Right ventricle myocardium superior (tissue), 1 donor: ENCODE measurements around the gene CNTROB. TPM values are rescaled to one million over a fixed set of nuclear protein-coding genes. Genes with fewer than 3 reads are reported as not detected.

Source experiments
- ATAC-seq: fragments of 200-7000 bp; cut with Tn5 transposase; one replicate; pipeline ENCODE4 v1.9.1; 2020; ENCODE audit warnings: mild to moderate bottlenecking; ENCODE audit not compliant: poor library complexity
- DNase-seq: peaks from one replicate; pipeline ENCODE4 v3.0.0-alpha.2; 2020
- intact Hi-C: fragments of 100-400 bp; cut with DNase I; formaldehyde crosslinking; loops from one replicate; pipeline ENCODE4 v1.11.2; 2022
- long read RNA-seq: library from polyadenylated mRNA; unstranded; transcript quantifications from one replicate; pipeline ENCODE4 v2.0.0, GENCODE V29; 2021
- total RNA-seq: library from RNA; stranded (reverse); fragmentation: NEBNext Ultra II Directional; extraction: Animal tissue kit (Norgen Biotek cat#: 25700); gene quantifications from one replicate; pipeline ENCODE4 v1.2.1, GENCODE V29; 2021
- donor health status: DM: no; HTN: yes; CAD: no; lungs with severe emphysema.

CNTROB gene
- total RNA-seq = 8.8 TPM
- long read RNA-seq, transcript CNTROB-202 (19 exons, 3,705 nt) = major isoform, 7 of 26 reads
- long read RNA-seq, partial matches to known transcripts = 3 of 26 reads
- long read RNA-seq, other reads (novel, unspliced or antisense) = 15 of 26 reads

GRCh38 chr17:7931709-7932482 lies at the start of gene CNTROB, which contains the start of gene TRAPPC1:
Gene CNTROB, plus strand, starts transcription at chr17:7932206. Its CDS starts 874 bp downstream, at chr17:7933080.
Gene TRAPPC1, minus strand, starts transcription at chr17:7931946. Its CDS starts 117 bp downstream, at chr17:7931829.
- peak; percentile 100 for DNase-seq
- ATAC-seq = peak; percentile 99
- intact Hi-C loops = no loop called here

GRCh38 chr17:7882629-7883028 lies 49.4 kb upstream of the CNTROB start:
- intact Hi-C loops = no loop called here
- ATAC-seq (no peak), DNase-seq (no peak)

GRCh38 chr17:7883781-7884386 lies 48.1 kb upstream of the CNTROB start:
- no peak for ATAC-seq
- intact Hi-C loops = no loop called here
- DNase-seq = no peak

- DNase-seq = no peak
- intact Hi-C loops = no loop called here
- no peak for ATAC-seq
These were observed 47.2 kb upstream of the CNTROB start for GRCh38 chr17:7884581-7885366.

GRCh38 chr17:7885367-7886226 lies 46.4 kb upstream of the CNTROB start:
- intact Hi-C loops = no loop called here
- DNase-seq = peak; percentile 61
- ATAC-seq = no peak

- intact Hi-C loops = no loop called here
- no peak for DNase-seq
- ATAC-seq = no peak
These were observed 45.6 kb upstream of the CNTROB start for GRCh38 chr17:7886227-7887037.

GRCh38 chr17:7887038-7887481 lies 44.9 kb upstream of the CNTROB start:
- ATAC-seq = no peak
- intact Hi-C loops = no loop called here
- DNase-seq = no peak

GRCh38 chr17:7887482-7888183 lies 44.4 kb upstream of the CNTROB start:
- intact Hi-C loops = no loop called here
- DNase-seq (peak; percentile 95), ATAC-seq (peak; percentile 86)

GRCh38 chr17:7888184-7888920 lies 43.7 kb upstream of the CNTROB start, which contains the start of gene CHD3:
Gene CHD3, plus strand, starts transcription at chr17:7888789. Its CDS starts 212 bp downstream, at chr17:7889001.
- DNase-seq (no peak), ATAC-seq (peak; percentile 5)
- intact Hi-C loops = no loop called here

GRCh38 chr17:7889166-7889955 lies 42.6 kb upstream of the CNTROB start:
- peak; percentile 87 for ATAC-seq

GRCh38 chr17:7893187-7893880 lies 38.7 kb upstream of the CNTROB start:
- no peak for ATAC-seq

More at GRCh38 chr17:7889166-7889955, 42.6 kb upstream of the CNTROB start:
- intact Hi-C loops = no loop called here
- peak; percentile 99 for DNase-seq

GRCh38 chr17:7894226-7894625 lies 37.8 kb upstream of the CNTROB start:
- intact Hi-C loops = loop anchor here (10.0 kb wide), 1 partner anchor 69 kb away; no protein-coding TSS in a partner anchor
- ATAC-seq = no peak
- no peak for DNase-seq

More at GRCh38 chr17:7893187-7893880, 38.7 kb upstream of the CNTROB start:
- no peak for DNase-seq
- intact Hi-C loops = loop anchor here (10.0 kb wide), 1 partner anchor 69 kb away; no protein-coding TSS in a partner anchor

- ATAC-seq (no peak), DNase-seq (no peak)
- intact Hi-C loops = loop anchor here (5.0 to 10.0 kb wide), 2 partner anchors 33 to 70 kb away; no protein-coding TSS in a partner anchor
These were observed 37.1 kb upstream of the CNTROB start for GRCh38 chr17:7894866-7895265.

GRCh38 chr17:7897090-7897489 lies 34.9 kb upstream of the CNTROB start:
- ATAC-seq = no peak

More at GRCh38 chr17:7897090-7897489, 34.9 kb upstream of the CNTROB start:
- intact Hi-C loops = loop anchor here (5.0 to 10.0 kb wide), 2 partner anchors 35 to 72 kb away; no protein-coding TSS in a partner anchor
- DNase-seq = no peak
